Cortex of kidney (tissue), 1 donor: ENCODE results near the gene GOLGA8F.
"Not testable (repeated sequence)": the region's sequence is repeated elsewhere in the genome, so short reads cannot be mapped to it uniquely, and the experiment has no call there.

ENCODE experiments used
- DNase-seq: peaks from one replicate; lab custom pipeline; 2025; lab: John Stamatoyannopoulos, UW

The GOLGA8F gene

GRCh38 chr15:28378364-28378763 is at the start of gene GOLGA8F:
Gene GOLGA8F, plus strand, starts transcription at chr15:28378664. Its CDS starts 98 bp downstream, at chr15:28378762.
- DNase-seq = not testable (repeated sequence)

- DNase-seq = not testable (repeated sequence)
Observed at GRCh38 chr15:28357984-28358383, 20.5 kb upstream of the GOLGA8F start, which contains the start of gene GOLGA6L24. Gene GOLGA6L24, minus strand, starts transcription at chr15:28358084. Its CDS starts 61 bp downstream, at chr15:28358023.

GRCh38 chr15:28365502-28365901 is 13.0 kb upstream of the GOLGA8F start:
- not testable (repeated sequence) for DNase-seq

GRCh38 chr15:28380053-28380452 is 1.6 kb downstream of the GOLGA8F start:
- DNase-seq = not testable (repeated sequence)

- not testable (repeated sequence) for DNase-seq
Observed at GRCh38 chr15:28396022-28396421, 17.6 kb downstream of the GOLGA8F start.

GRCh38 chr15:28402774-28403435 is 24.4 kb downstream of the GOLGA8F start:
- DNase-seq = not testable (repeated sequence)

GRCh38 chr15:28420470-28420869 is 42.0 kb downstream of the GOLGA8F start:
- DNase-seq = not testable (repeated sequence)

GRCh38 chr15:28435594-28435993 is 57.1 kb downstream of the GOLGA8F start:
- not testable (repeated sequence) for DNase-seq
